ENCODE results near the gene ATXN3.

Gene ATXN3

DNA sequence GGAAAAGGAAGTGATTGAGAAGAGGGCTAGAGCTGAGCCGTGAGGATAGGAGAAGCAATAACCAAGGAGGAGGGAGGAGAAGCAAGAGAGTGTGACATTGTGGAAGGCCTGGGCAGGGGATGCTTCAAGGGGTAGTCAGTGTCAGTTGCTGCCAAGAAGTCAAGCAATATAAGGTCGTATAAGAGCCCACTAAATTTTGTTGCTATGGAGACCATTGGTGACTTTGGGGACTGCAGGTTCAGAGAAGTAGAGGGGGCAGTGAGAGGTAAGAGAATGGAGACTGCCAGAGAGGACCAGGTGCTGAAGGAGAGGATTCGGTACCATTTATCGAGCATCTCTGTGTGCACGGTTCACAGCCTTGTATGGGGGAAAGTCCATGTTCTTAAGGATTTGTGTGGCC lies 3.1 kb upstream of the ATXN3 start:
- DNase-seq, result peak in 2 of 3 donors; percentile 11 to 20
- no peaks in the 10 kb centered on the region for H3K9me3 ChIP-seq (ENCODE audit: control extremely low read depth in 1 of 5, control insufficient read depth in 4 of 5, insufficient read depth in 2 of 5, low read depth in 1 of 5, low read length in 4 of 5)
- H3K4me3 ChIP-seq (ENCODE audit: control insufficient read depth in 1 of 7, extremely low read depth in 1 of 7, insufficient read depth in 4 of 7, low read depth in 2 of 7, low read length in 6 of 7), result no peak overlapping the region
- ChIA-PET POLR2A (no interaction called here), CTCF (interaction anchor here (4.6 kb wide), 1 partner anchor 10 kb away, joined by 69 read pairs; the partner anchor contains the start of genes CPSF2 and NDUFB1)
- WGBS (ENCODE audit: insufficient coverage), result 95% methylated on average over 5 of the region's 5 CpGs
- H3K27ac ChIP-seq (ENCODE audit: insufficient read depth in 1 of 2, low read depth in 1 of 2, low read length in 2 of 2, poor library complexity in 1 of 2, severe bottlenecking in 2 of 2), result no peak overlapping the region
- H3K4me1 ChIP-seq (ENCODE audit: control extremely low read depth in 1 of 4, control insufficient read depth in 4 of 4, insufficient read depth in 4 of 4, low read length in 3 of 4), result peaks cover 2 to 11% (median 9%) of the 10 kb centered on the region in 4 experiments
- no peaks in the 10 kb centered on the region for H3K36me3 ChIP-seq (ENCODE audit: control insufficient read depth in 4 of 4, insufficient read depth in 4 of 4, low read length in 3 of 4)
- H3K27me3 ChIP-seq (replicated peaks in 2 of 5; ENCODE audit: control insufficient read depth in 4 of 5, insufficient read depth in 5 of 5, low read length in 4 of 5), result no peaks in the 10 kb centered on the region

- peaks cover 5 to 17% (median 14%) of the 10 kb centered on the region in 4 experiments for H3K4me1 ChIP-seq (ENCODE audit: control extremely low read depth in 1 of 4, control insufficient read depth in 4 of 4, insufficient read depth in 4 of 4, low read length in 3 of 4)
- no peaks in the 10 kb centered on the region for H3K36me3 ChIP-seq (ENCODE audit: control insufficient read depth in 4 of 4, insufficient read depth in 4 of 4, low read length in 3 of 4)
- H3K9me3 ChIP-seq (ENCODE audit: control extremely low read depth in 1 of 5, control insufficient read depth in 4 of 5, insufficient read depth in 2 of 5, low read depth in 1 of 5, low read length in 4 of 5), result no peaks in the 10 kb centered on the region
- no peaks in the 10 kb centered on the region for H3K27me3 ChIP-seq (replicated peaks in 2 of 5; ENCODE audit: control insufficient read depth in 4 of 5, insufficient read depth in 5 of 5, low read length in 4 of 5)
- POLR2A ChIA-PET, result no interaction called here
- H3K4me3 ChIP-seq (ENCODE audit: control insufficient read depth in 1 of 7, extremely low read depth in 1 of 7, insufficient read depth in 4 of 7, low read depth in 2 of 7, low read length in 6 of 7), result no peak overlapping the region
- no peak for DNase-seq
- 64% methylated on average over 7 of the region's 11 CpGs for WGBS (ENCODE audit: insufficient coverage)
- CTCF ChIA-PET, result interaction anchor here (4.6 kb wide), 1 partner anchor 11 kb away, joined by 69 read pairs; the partner anchor contains the start of genes CPSF2 and NDUFB1
- H3K27ac ChIP-seq (ENCODE audit: insufficient read depth in 1 of 2, low read depth in 1 of 2, low read length in 2 of 2, poor library complexity in 1 of 2, severe bottlenecking in 2 of 2), result no peak overlapping the region
Measured at GRCh38 chr14:92108345-92109254, 2.2 kb upstream of the ATXN3 start.

DNA sequence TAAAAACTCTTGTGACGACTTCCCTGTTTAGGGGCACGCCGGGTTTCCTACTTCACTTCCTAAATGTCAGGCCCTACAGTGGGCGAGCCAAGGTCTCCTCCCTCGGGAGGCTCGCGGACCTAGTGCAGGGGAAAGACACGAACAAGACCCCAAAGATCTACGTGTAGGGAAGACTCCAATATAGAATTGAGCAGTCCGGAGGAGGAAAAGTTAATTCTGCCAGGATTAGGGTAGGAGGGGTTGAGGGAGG lies 564 bp downstream of the ATXN3 start:
- no peaks in the 10 kb centered on the region for H3K9me3 ChIP-seq (ENCODE audit: control extremely low read depth in 1 of 5, control insufficient read depth in 4 of 5, insufficient read depth in 2 of 5, low read depth in 1 of 5, low read length in 4 of 5)
- peaks cover 12 to 30% (median 20%) of the 10 kb centered on the region in 4 experiments for H3K4me1 ChIP-seq (ENCODE audit: control extremely low read depth in 1 of 4, control insufficient read depth in 4 of 4, insufficient read depth in 4 of 4, low read length in 3 of 4)
- H3K4me3 ChIP-seq (ENCODE audit: control insufficient read depth in 1 of 7, extremely low read depth in 1 of 7, insufficient read depth in 4 of 7, low read depth in 2 of 7, low read length in 6 of 7), result peak overlapping the region; percentile 75 to 99 (median 97)
- POLR2A ChIA-PET, result interaction anchor here (1.0 to 2.6 kb wide), 3 partner anchors 16 to 545 kb away, joined by 4 to 21 read pairs (median 8); partner anchors contain the start of genes CPSF2, NDUFB1 and TRIP11
- WGBS (ENCODE audit: insufficient coverage), result 0% methylated on average over 9 of the region's 10 CpGs
- H3K27me3 ChIP-seq (replicated peaks in 2 of 5; ENCODE audit: control insufficient read depth in 4 of 5, insufficient read depth in 5 of 5, low read length in 4 of 5), result no peaks in the 10 kb centered on the region
- H3K27ac ChIP-seq (ENCODE audit: insufficient read depth in 1 of 2, low read depth in 1 of 2, low read length in 2 of 2, poor library complexity in 1 of 2, severe bottlenecking in 2 of 2), result peak overlapping the region; percentile 92 to 94
- H3K36me3 ChIP-seq (ENCODE audit: control insufficient read depth in 4 of 4, insufficient read depth in 4 of 4, low read length in 3 of 4), result no peaks in the 10 kb centered on the region
- CTCF ChIA-PET, result interaction anchor here (1.1 to 4.6 kb wide), 5 partner anchors 14 to 508 kb away, joined by 3 to 69 read pairs (median 3); partner anchors contain the start of genes CPSF2 and NDUFB1
- peak; percentile 62 to 64 (median 63) for DNase-seq

DNA sequence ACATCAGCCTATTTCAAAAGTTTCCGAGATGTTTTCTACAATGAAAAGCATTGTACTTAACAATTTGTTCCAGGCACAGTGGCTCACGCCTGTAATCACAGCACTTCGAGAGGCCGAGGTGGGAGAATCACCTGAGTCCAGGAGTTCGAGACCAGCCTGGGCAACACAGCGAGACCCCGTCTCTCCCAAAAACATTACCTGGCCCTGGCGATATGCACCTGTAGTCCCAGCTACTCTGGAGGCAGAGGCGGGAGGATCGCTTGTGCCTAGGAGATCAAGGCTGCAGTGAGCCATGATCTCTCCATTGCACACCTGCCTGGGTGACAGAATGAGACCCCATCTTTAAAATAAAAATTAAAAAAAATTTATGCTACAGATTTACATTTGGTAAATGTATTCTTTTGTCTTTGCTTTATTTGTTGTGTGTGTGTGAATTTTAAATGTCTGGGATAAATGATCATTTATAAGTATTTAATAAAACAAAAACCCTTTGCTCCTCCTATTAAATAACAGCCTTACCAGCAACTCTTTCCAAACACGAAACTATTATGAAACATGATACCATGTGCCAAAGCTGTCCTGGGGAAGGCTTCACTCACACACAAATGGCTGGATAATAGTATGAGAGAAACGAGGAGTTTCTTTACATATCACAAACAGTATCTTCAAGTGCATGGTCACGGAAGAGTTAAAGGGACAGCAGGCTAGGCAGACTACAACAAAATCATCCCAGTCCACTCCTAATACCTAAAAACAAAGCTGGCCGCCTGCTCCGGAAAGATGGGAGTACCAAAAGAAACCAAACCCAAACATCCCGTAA lies 1.1 kb downstream of the ATXN3 start:
- Histone ChIP-seq H3K9me3 (ENCODE audit: control extremely low read depth in 1 of 5, control insufficient read depth in 4 of 5, insufficient read depth in 2 of 5, low read depth in 1 of 5, low read length in 4 of 5) (no peaks in the 10 kb centered on the region), H3K4me1 (ENCODE audit: control extremely low read depth in 1 of 4, control insufficient read depth in 4 of 4, insufficient read depth in 4 of 4, low read length in 3 of 4) (peaks cover 12 to 30% (median 22%) of the 10 kb centered on the region in 4 experiments), H3K36me3 (ENCODE audit: control insufficient read depth in 4 of 4, insufficient read depth in 4 of 4, low read length in 3 of 4) (no peaks in the 10 kb centered on the region), H3K4me3 (ENCODE audit: control insufficient read depth in 1 of 7, extremely low read depth in 1 of 7, insufficient read depth in 4 of 7, low read depth in 2 of 7, low read length in 6 of 7) (peak overlapping the region; percentile 75 to 99 (median 97)), H3K27ac (ENCODE audit: insufficient read depth in 1 of 2, low read depth in 1 of 2, low read length in 2 of 2, poor library complexity in 1 of 2, severe bottlenecking in 2 of 2) (peak overlapping the region; percentile 92 to 94), H3K27me3 (replicated peaks in 2 of 5; ENCODE audit: control insufficient read depth in 4 of 5, insufficient read depth in 5 of 5, low read length in 4 of 5) (no peaks in the 10 kb centered on the region)
- POLR2A ChIA-PET, result interaction anchor here (1.0 to 2.6 kb wide), 3 partner anchors 17 to 546 kb away, joined by 4 to 21 read pairs (median 8); partner anchors contain the start of genes CPSF2, NDUFB1 and TRIP11
- CTCF ChIA-PET, result interaction anchor here (1.2 to 4.6 kb wide), 4 partner anchors 14 to 509 kb away, joined by 3 to 69 read pairs (median 3); partner anchors contain the start of genes CPSF2 and NDUFB1
- no peak for DNase-seq
- 85% methylated on average over 8 of the region's 16 CpGs for WGBS (ENCODE audit: insufficient coverage)

- WGBS (ENCODE audit: insufficient coverage), result 70% methylated on average over 6 of the region's 7 CpGs
- Histone ChIP-seq H3K36me3 (ENCODE audit: control insufficient read depth in 4 of 4, insufficient read depth in 4 of 4, low read length in 3 of 4) (peaks cover 0 to 2% (median under 1%) of the 10 kb centered on the region in 4 experiments), H3K27me3 (replicated peaks in 2 of 5; ENCODE audit: control insufficient read depth in 4 of 5, insufficient read depth in 5 of 5, low read length in 4 of 5) (no peaks in the 10 kb centered on the region), H3K9me3 (ENCODE audit: control extremely low read depth in 1 of 5, control insufficient read depth in 4 of 5, insufficient read depth in 2 of 5, low read depth in 1 of 5, low read length in 4 of 5) (no peaks in the 10 kb centered on the region), H3K4me3 (ENCODE audit: control insufficient read depth in 1 of 7, extremely low read depth in 1 of 7, insufficient read depth in 4 of 7, low read depth in 2 of 7, low read length in 6 of 7) (peak overlapping the region in 3 of 7 experiments; percentile 3 to 42 (median 8)), H3K4me1 (ENCODE audit: control extremely low read depth in 1 of 4, control insufficient read depth in 4 of 4, insufficient read depth in 4 of 4, low read length in 3 of 4) (peaks cover 12 to 31% (median 22%) of the 10 kb centered on the region in 4 experiments), H3K27ac (ENCODE audit: insufficient read depth in 1 of 2, low read depth in 1 of 2, low read length in 2 of 2, poor library complexity in 1 of 2, severe bottlenecking in 2 of 2) (no peak overlapping the region)
- DNase-seq, result peak in 1 of 3 donors; percentile 9
- POLR2A ChIA-PET, result interaction anchor here (0.6 kb wide), 1 partner anchor 32 kb away, joined by 3 read pairs; no protein-coding TSS in a partner anchor
- CTCF ChIA-PET, result no interaction called here
Measured at GRCh38 chr14:92103363-92103989, 2.9 kb downstream of the ATXN3 start.

DNA sequence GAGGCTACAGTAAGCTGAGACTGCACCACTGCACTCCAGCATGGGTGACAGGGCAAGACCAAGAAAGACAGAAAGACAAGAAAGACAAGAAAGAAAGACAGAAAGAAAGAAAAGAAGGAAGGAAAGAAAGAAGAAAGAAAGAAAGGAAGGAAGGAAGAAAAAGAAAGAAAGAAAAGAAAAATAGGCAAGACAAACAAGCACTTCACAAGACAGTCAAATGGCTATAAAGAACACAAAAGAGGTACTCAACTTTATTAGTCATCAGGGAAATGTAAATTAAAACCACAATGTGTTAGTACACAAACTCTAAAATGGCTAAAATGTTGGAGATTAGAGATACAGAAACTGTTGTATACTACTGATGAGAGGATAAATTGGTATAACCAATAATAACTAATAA lies 6.6 kb downstream of the ATXN3 start:
- Histone ChIP-seq H3K4me3 (ENCODE audit: control insufficient read depth in 1 of 7, extremely low read depth in 1 of 7, insufficient read depth in 4 of 7, low read depth in 2 of 7, low read length in 6 of 7) (no peak overlapping the region), H3K4me1 (ENCODE audit: control extremely low read depth in 1 of 4, control insufficient read depth in 4 of 4, insufficient read depth in 4 of 4, low read length in 3 of 4) (peaks cover 7 to 21% (median 15%) of the 10 kb centered on the region in 4 experiments), H3K27ac (ENCODE audit: insufficient read depth in 1 of 2, low read depth in 1 of 2, low read length in 2 of 2, poor library complexity in 1 of 2, severe bottlenecking in 2 of 2) (no peak overlapping the region), H3K36me3 (ENCODE audit: control insufficient read depth in 4 of 4, insufficient read depth in 4 of 4, low read length in 3 of 4) (peaks cover 4 to 9% (median 6%) of the 10 kb centered on the region in 4 experiments), H3K27me3 (replicated peaks in 2 of 5; ENCODE audit: control insufficient read depth in 4 of 5, insufficient read depth in 5 of 5, low read length in 4 of 5) (no peaks in the 10 kb centered on the region), H3K9me3 (ENCODE audit: control extremely low read depth in 1 of 5, control insufficient read depth in 4 of 5, insufficient read depth in 2 of 5, low read depth in 1 of 5, low read length in 4 of 5) (no peaks in the 10 kb centered on the region)
- POLR2A ChIA-PET, result no interaction called here
- peak in 1 of 3 donors; percentile 19 for DNase-seq
- CTCF ChIA-PET, result interaction anchor here (1.1 kb wide), 1 partner anchor 8 kb away, joined by 3 read pairs; no protein-coding TSS in a partner anchor

Measured in common myeloid progenitor, CD34-positive (primary cell).